Activated B cell treated with CpG ODN at 0.5 μM for 24 hours (primary cell): ENCODE data around the gene C1orf159. TPM values are rescaled to one million over a fixed set of nuclear protein-coding genes. Genes with fewer than 3 reads are reported as not detected.

Source experiments
- ATAC-seq: fragments of 200-7000 bp; cut with Tn5 transposase; one replicate; pipeline ENCODE4 v1.10.0; 2021; ENCODE audit warnings: low read depth, mild to moderate bottlenecking, moderate library complexity
- CTCF ChIA-PET: fragments of 350-600 bp; sonication (Branson Sonifier 250); formaldehyde crosslinking; loops from one replicate; lab custom pipeline; 2021; ENCODE audit warnings: antibody characterized with exemption; lab: Charles Lee
- POLR2A ChIA-PET: fragments of 350-600 bp; sonication (Branson Sonifier 250); formaldehyde crosslinking; loops from one replicate; lab custom pipeline; 2021; ENCODE audit warnings: antibody characterized with exemption; lab: Charles Lee
- DNase-seq: peaks from one replicate; pipeline ENCODE4 v3.0.0; 2022
- H3K27ac Mint-ChIP-seq: one replicate; pipeline ENCODE4 v1.8.0; 2020; ENCODE audit warnings: mixed read lengths
- H3K27me3 Mint-ChIP-seq: one replicate; pipeline ENCODE4 v1.8.0; 2021; ENCODE audit warnings: mixed read lengths
- H3K36me3 Mint-ChIP-seq: one replicate; pipeline ENCODE4 v1.8.0; 2021; ENCODE audit warnings: low read depth, mixed read lengths
- H3K4me1 Mint-ChIP-seq: one replicate; pipeline ENCODE4 v1.8.0; 2021; ENCODE audit warnings: mixed read lengths
- H3K4me3 Mint-ChIP-seq: one replicate; pipeline ENCODE4 v1.8.0; 2020; ENCODE audit warnings: mild to moderate bottlenecking, mixed read lengths
- H3K9me3 Mint-ChIP-seq: one replicate; pipeline ENCODE4 v1.8.0; 2020; ENCODE audit warnings: mixed read lengths
- CTCF ChIP-seq: fragments of 200-600 bp; IDR thresholded peaks from one replicate; pipeline ENCODE4 v1.8.0; 2022; ENCODE audit warnings: antibody characterized with exemption, mild to moderate bottlenecking
- intact Hi-C: fragments of 100-400 bp; cut with micrococcal nuclease; formaldehyde crosslinking; loops from one replicate; pipeline ENCODE4 v1.15.1; 2024
- total RNA-seq: library from RNA; stranded (reverse); gene quantifications from 2 replicates; pipeline ENCODE4 v1.2.3, GENCODE V29; 2022

The C1orf159 gene
- total RNA-seq, 1 donor from 2014 or later = 26.5 TPM

- intact Hi-C loops = no loop called here
- DNase-seq (no peak), ATAC-seq (no peak)
- Mint-ChIP-seq H3K27me3 (no peaks in the 10 kb centered on the region), H3K27ac (no peak overlapping the region), H3K4me1 (peaks cover 6% of the 10 kb centered on the region), H3K4me3 (no peak overlapping the region), H3K36me3 (no peaks in the 10 kb centered on the region), H3K9me3 (no peaks in the 10 kb centered on the region)
- POLR2A ChIA-PET = no interaction called here
- no peak for TF ChIP-seq CTCF
- CTCF ChIA-PET = no interaction called here
Measured at GRCh38 chr1:1090424-1091343, 25.2 kb downstream of the C1orf159 start.

GRCh38 chr1:1089731-1090423, 26.0 kb downstream of the C1orf159 start:
- Mint-ChIP-seq H3K9me3 (no peaks in the 10 kb centered on the region), H3K27ac (no peak overlapping the region), H3K36me3 (no peaks in the 10 kb centered on the region), H3K27me3 (no peaks in the 10 kb centered on the region), H3K4me1 (peaks cover 6% of the 10 kb centered on the region), H3K4me3 (no peak overlapping the region)
- ChIA-PET POLR2A (no interaction called here), CTCF (no interaction called here)
- no peak for TF ChIP-seq CTCF
- ATAC-seq (no peak), DNase-seq (no peak)
- intact Hi-C loops = no loop called here

GRCh38 chr1:1088801-1089680, 26.8 kb downstream of the C1orf159 start:
- Mint-ChIP-seq H3K27me3 (no peaks in the 10 kb centered on the region), H3K36me3 (no peaks in the 10 kb centered on the region), H3K4me1 (peaks cover 6% of the 10 kb centered on the region), H3K27ac (no peak overlapping the region), H3K4me3 (no peak overlapping the region), H3K9me3 (no peaks in the 10 kb centered on the region)
- DNase-seq (no peak), ATAC-seq (no peak)
- no peak for TF ChIP-seq CTCF
- POLR2A ChIA-PET = no interaction called here
- intact Hi-C loops = no loop called here
- CTCF ChIA-PET = no interaction called here

GRCh38 chr1:1088029-1088800, 27.7 kb downstream of the C1orf159 start:
- no peak overlapping the region for H3K4me3 Mint-ChIP-seq
- CTCF ChIA-PET = no interaction called here
- ATAC-seq = no peak
- DNase-seq = no peak
- intact Hi-C loops = no loop called here
- peaks cover 6% of the 10 kb centered on the region for H3K4me1 Mint-ChIP-seq
- POLR2A ChIA-PET = interaction anchor here (0.5 kb wide), 1 partner anchor 9 kb away, joined by 3 read pairs; no protein-coding TSS in a partner anchor
- H3K9me3 Mint-ChIP-seq = no peaks in the 10 kb centered on the region
- H3K36me3 Mint-ChIP-seq = peaks cover 3% of the 10 kb centered on the region
- TF ChIP-seq CTCF = no peak
- no peak overlapping the region for H3K27ac Mint-ChIP-seq
- no peaks in the 10 kb centered on the region for H3K27me3 Mint-ChIP-seq
